ACHN (cell line): ENCODE results near the gene CTLA4.

ENCODE experiments used
- DNase-seq: peaks from one replicate; pipeline ENCODE4 v3.0.0-alpha.2; 2015
- in situ Hi-C: cut with HindIII; loops from 2 replicates; pipeline ENCODE4 v1.10.0; 2017; ENCODE audit warnings: low sequenced_read_pairs, low pct_ligation_motif_present, low pct_unique_long_range_greater_than_20kb

Gene CTLA4

GRCh38 chr2:203913947-203914346, 46.4 kb downstream of the CTLA4 start:
- no peak for DNase-seq
- in situ Hi-C loops, result no loop called here

- DNase-seq, result no peak
- in situ Hi-C loops, result no loop called here
Measured at GRCh38 chr2:203914546-203915182, 47.1 kb downstream of the CTLA4 start.

GRCh38 chr2:203915256-203915655, 47.7 kb downstream of the CTLA4 start:
- in situ Hi-C loops, result no loop called here
- DNase-seq, result no peak

- no peak for DNase-seq
- in situ Hi-C loops, result no loop called here
Measured at GRCh38 chr2:203916756-203917155, 49.2 kb downstream of the CTLA4 start.

- DNase-seq, result no peak
- in situ Hi-C loops, result no loop called here
Measured at GRCh38 chr2:203918264-203918663, 50.7 kb downstream of the CTLA4 start.

GRCh38 chr2:203918839-203919238, 51.3 kb downstream of the CTLA4 start:
- in situ Hi-C loops, result no loop called here
- DNase-seq, result no peak
